Measurements from ENCODE around the gene CCDC9B. TPM values are rescaled to one million over a fixed set of nuclear protein-coding genes. Genes with fewer than 3 reads are reported as not detected.

CCDC9B gene
- total and polyA plus RNA-seq, 2 donors (not counting 1 experiment from before 2014, with no cell fraction given) = 2.0 to 38.0 TPM

DNA sequence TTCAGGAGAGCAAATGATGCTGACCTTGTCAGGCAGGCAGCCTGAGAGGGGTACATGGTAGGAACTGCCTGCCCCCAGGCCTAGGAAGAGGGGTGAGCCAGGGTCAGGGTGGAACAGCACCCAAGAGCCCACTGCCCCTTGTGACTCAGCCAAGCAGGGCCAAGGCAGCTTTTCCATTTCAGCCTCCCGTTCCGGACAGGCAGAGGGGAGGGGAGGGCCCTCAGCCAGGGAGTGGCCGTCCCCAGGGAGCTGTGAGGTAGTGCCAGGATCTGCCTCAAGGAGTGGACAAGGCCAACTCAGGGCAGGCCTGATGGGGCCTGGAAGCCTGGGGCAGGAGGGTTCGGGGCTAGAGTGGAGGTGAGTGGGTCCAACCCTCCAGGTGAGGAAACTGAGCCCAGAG, 52.8 kb downstream of the CCDC9B start:
- no peak for TF ChIP-seq EZH2 (IDR thresholded peaks at IDR 0.05; ENCODE audit: low read length, missing control alignments)
- TF ChIP-seq CTCF (conservative IDR thresholded peaks at IDR 0.05 in 1 of 2, IDR thresholded peaks at IDR 0.05 in 1 of 2; ENCODE audit: low read depth in 1 of 2, low read length in 2 of 2) = no peak
- Histone ChIP-seq H3K4me3 (replicated peaks in 1 of 4; ENCODE audit: control extremely low read depth in 1 of 4, insufficient read depth in 1 of 4, low read depth in 3 of 4, low read length in 4 of 4) (no peak overlapping the region), H3K79me2 (ENCODE audit: control insufficient read depth, insufficient read depth, low read length) (no peaks in the 10 kb centered on the region), H3K4me2 (ENCODE audit: extremely low read depth, insufficient read depth, low read length) (no peak overlapping the region), H3K27me3 (ENCODE audit: control insufficient read depth, insufficient read depth, low read length) (peaks cover 31% of the 10 kb centered on the region), H2AFZ (ENCODE audit: low read length) (no peak overlapping the region), H4K20me1 (ENCODE audit: control insufficient read depth, extremely low read depth, insufficient read depth, low read length) (no peaks in the 10 kb centered on the region), H3K4me1 (ENCODE audit: control insufficient read depth, extremely low read depth, insufficient read depth, low read length) (no peaks in the 10 kb centered on the region), H3K36me3 (ENCODE audit: control insufficient read depth, insufficient read depth, low read length) (no peaks in the 10 kb centered on the region), H3K9me3 (ENCODE audit: control insufficient read depth, insufficient read depth, low read depth, low read length) (no peaks in the 10 kb centered on the region), H3K9ac (ENCODE audit: insufficient read depth, low read length) (no peak overlapping the region), H3K27ac (ENCODE audit: insufficient read depth, low read length) (no peak overlapping the region)
- no peak for DNase-seq (ENCODE audit: low read depth in 2 of 2)

GRCh38 chr15:40287505-40287904, 53.2 kb downstream of the CCDC9B start:
- no peak overlapping the region for H3K27ac ChIP-seq (ENCODE audit: insufficient read depth, low read length)
- no peak overlapping the region for H3K9ac ChIP-seq (ENCODE audit: insufficient read depth, low read length)
- no peaks in the 10 kb centered on the region for H3K9me3 ChIP-seq (ENCODE audit: control insufficient read depth, insufficient read depth, low read depth, low read length)
- H2AFZ ChIP-seq (ENCODE audit: low read length) = no peak overlapping the region
- TF ChIP-seq CTCF (conservative IDR thresholded peaks at IDR 0.05 in 1 of 2, IDR thresholded peaks at IDR 0.05 in 1 of 2; ENCODE audit: low read depth in 1 of 2, low read length in 2 of 2) (no peak), EZH2 (IDR thresholded peaks at IDR 0.05; ENCODE audit: low read length, missing control alignments) (no peak)
- H3K79me2 ChIP-seq (ENCODE audit: control insufficient read depth, insufficient read depth, low read length) = no peaks in the 10 kb centered on the region
- no peaks in the 10 kb centered on the region for H3K4me1 ChIP-seq (ENCODE audit: control insufficient read depth, extremely low read depth, insufficient read depth, low read length)
- no peaks in the 10 kb centered on the region for H3K36me3 ChIP-seq (ENCODE audit: control insufficient read depth, insufficient read depth, low read length)
- H4K20me1 ChIP-seq (ENCODE audit: control insufficient read depth, extremely low read depth, insufficient read depth, low read length) = no peaks in the 10 kb centered on the region
- no peak overlapping the region for H3K4me2 ChIP-seq (ENCODE audit: extremely low read depth, insufficient read depth, low read length)
- peaks cover 31% of the 10 kb centered on the region for H3K27me3 ChIP-seq (ENCODE audit: control insufficient read depth, insufficient read depth, low read length)
- DNase-seq (ENCODE audit: low read depth in 2 of 2) = no peak
- H3K4me3 ChIP-seq (replicated peaks in 1 of 4; ENCODE audit: control extremely low read depth in 1 of 4, insufficient read depth in 1 of 4, low read depth in 3 of 4, low read length in 4 of 4) = no peak overlapping the region

- no peak for TF ChIP-seq EZH2 (IDR thresholded peaks at IDR 0.05; ENCODE audit: low read length, missing control alignments)
- TF ChIP-seq CTCF (conservative IDR thresholded peaks at IDR 0.05 in 1 of 2, IDR thresholded peaks at IDR 0.05 in 1 of 2; ENCODE audit: low read depth in 1 of 2, low read length in 2 of 2) = no peak
- peaks cover 32% of the 10 kb centered on the region for H3K27me3 ChIP-seq (ENCODE audit: control insufficient read depth, insufficient read depth, low read length)
- H4K20me1 ChIP-seq (ENCODE audit: control insufficient read depth, extremely low read depth, insufficient read depth, low read length) = no peaks in the 10 kb centered on the region
- no peaks in the 10 kb centered on the region for H3K79me2 ChIP-seq (ENCODE audit: control insufficient read depth, insufficient read depth, low read length)
- H3K27ac ChIP-seq (ENCODE audit: insufficient read depth, low read length) = no peak overlapping the region
- no peaks in the 10 kb centered on the region for H3K36me3 ChIP-seq (ENCODE audit: control insufficient read depth, insufficient read depth, low read length)
- no peak overlapping the region for H3K4me3 ChIP-seq (replicated peaks in 1 of 4; ENCODE audit: control extremely low read depth in 1 of 4, insufficient read depth in 1 of 4, low read depth in 3 of 4, low read length in 4 of 4)
- H3K4me1 ChIP-seq (ENCODE audit: control insufficient read depth, extremely low read depth, insufficient read depth, low read length) = no peaks in the 10 kb centered on the region
- no peak overlapping the region for H3K9ac ChIP-seq (ENCODE audit: insufficient read depth, low read length)
- no peak overlapping the region for H3K4me2 ChIP-seq (ENCODE audit: extremely low read depth, insufficient read depth, low read length)
- no peak overlapping the region for H2AFZ ChIP-seq (ENCODE audit: low read length)
- H3K9me3 ChIP-seq (ENCODE audit: control insufficient read depth, insufficient read depth, low read depth, low read length) = no peaks in the 10 kb centered on the region
- DNase-seq (ENCODE audit: low read depth in 2 of 2) = no peak
These were observed 53.9 kb downstream of the CCDC9B start for GRCh38 chr15:40286794-40287193.
